Brain microvascular endothelial cell (primary cell): Measurements from ENCODE around the gene GRM8.

Experiments used
- DNase-seq: peaks from one replicate; pipeline ENCODE4 v3.0.0-alpha.2; 2020
- H3K27ac ChIP-seq: fragments of 250-450 bp; sonication (Bioruptor Pico); 2 replicates; pipeline ENCODE4 v1.5.1; 2020; ENCODE audit warnings: mild to moderate bottlenecking, moderate library complexity
- H3K27me3 ChIP-seq: fragments of 250-450 bp; sonication (Bioruptor Pico); replicated peaks from 2 replicates; pipeline ENCODE4 v1.5.1; 2020; ENCODE audit warnings: mild to moderate bottlenecking
- H3K36me3 ChIP-seq: fragments of 250-450 bp; sonication (Bioruptor Pico); replicated peaks from 2 replicates; pipeline ENCODE4 v1.5.1; 2020; ENCODE audit warnings: mild to moderate bottlenecking
- H3K4me3 ChIP-seq: 2 replicates; pipeline ENCODE4 v1.5.1; 2011; ENCODE audit warnings: low read depth, mild to moderate bottlenecking, control low read depth, low read length, moderate library complexity
- CTCF ChIP-seq: IDR thresholded peaks from 2 replicates; pipeline ENCODE4 v1.5.1; 2011; ENCODE audit warnings: low read depth, mild to moderate bottlenecking, moderate library complexity, low read length, control low read depth, inconsistent platforms; ENCODE audit errors: missing control alignments
- in situ Hi-C: cut with HindIII; loops from 2 replicates; pipeline ENCODE4 v1.10.0; 2017; ENCODE audit warnings: low sequenced_read_pairs, low pct_ligation_motif_present

GRM8 gene

GRCh38 chr7:126662856-126663255 lies 589.9 kb downstream of the GRM8 start:
- DNase-seq = no peak
- no peaks in the 10 kb centered on the region for H3K36me3 ChIP-seq
- in situ Hi-C loops = no loop called here
- H3K27me3 ChIP-seq = no peaks in the 10 kb centered on the region
- no peak overlapping the region for H3K4me3 ChIP-seq
- no peak overlapping the region for H3K27ac ChIP-seq
- no peak for TF ChIP-seq CTCF

- Histone ChIP-seq H3K4me3 (no peak overlapping the region), H3K27me3 (no peaks in the 10 kb centered on the region), H3K36me3 (no peaks in the 10 kb centered on the region), H3K27ac (no peak overlapping the region)
- no peak for DNase-seq
- in situ Hi-C loops = no loop called here
- no peak for TF ChIP-seq CTCF
Measured at GRCh38 chr7:126659124-126659523, 593.6 kb downstream of the GRM8 start.

- Histone ChIP-seq H3K36me3 (no peaks in the 10 kb centered on the region), H3K27ac (no peak overlapping the region), H3K27me3 (no peaks in the 10 kb centered on the region), H3K4me3 (no peak overlapping the region)
- no peak for DNase-seq
- in situ Hi-C loops = no loop called here
- TF ChIP-seq CTCF = no peak
Measured at GRCh38 chr7:126658684-126659083, 594.1 kb downstream of the GRM8 start.

GRCh38 chr7:126657599-126658358 lies 595.0 kb downstream of the GRM8 start:
- Histone ChIP-seq H3K4me3 (no peak overlapping the region), H3K27me3 (no peaks in the 10 kb centered on the region), H3K36me3 (no peaks in the 10 kb centered on the region), H3K27ac (no peak overlapping the region)
- TF ChIP-seq CTCF = no peak
- in situ Hi-C loops = no loop called here
- DNase-seq = no peak

- no peak for TF ChIP-seq CTCF
- Histone ChIP-seq H3K4me3 (no peak overlapping the region), H3K27ac (no peak overlapping the region), H3K27me3 (no peaks in the 10 kb centered on the region), H3K36me3 (no peaks in the 10 kb centered on the region)
- in situ Hi-C loops = no loop called here
- no peak for DNase-seq
Measured at GRCh38 chr7:126657137-126657536, 595.6 kb downstream of the GRM8 start.

- H3K4me3 ChIP-seq = no peak overlapping the region
- in situ Hi-C loops = no loop called here
- H3K27ac ChIP-seq = no peak overlapping the region
- H3K36me3 ChIP-seq = no peaks in the 10 kb centered on the region
- H3K27me3 ChIP-seq = no peaks in the 10 kb centered on the region
- no peak for DNase-seq
- no peak for TF ChIP-seq CTCF
Measured at GRCh38 chr7:126656165-126656564, 596.6 kb downstream of the GRM8 start.
